ENCODE results near the gene LRIF1. TPM values are rescaled to one million over a fixed set of nuclear protein-coding genes. Genes with fewer than 3 reads are reported as not detected.

Gene LRIF1
- total RNA-seq, 4 donors from 2014 or later = 8.3 to 16.7 (median 12.3) TPM

GRCh38 chr1:110916669-110917306 lies 46.9 kb downstream of the LRIF1 start:
- Histone ChIP-seq H3K36me3 (no peaks in the 10 kb centered on the region), H3K9me3 (no peaks in the 10 kb centered on the region), H3K27me3 (no peaks in the 10 kb centered on the region), H3K4me3 (no peak overlapping the region), H3K27ac (no peak overlapping the region), H3K4me1 (no peaks in the 10 kb centered on the region)
- no peak for ATAC-seq
- DNase-seq = no peak
- in situ Hi-C loops (cut with MboI; ENCODE audit: low sequenced_read_pairs in 4 of 4) = no loop called here
- intact Hi-C loops (cut with DNase I; ENCODE audit: low total_unique reads) = no loop called here
- TF ChIP-seq CTCF (IDR thresholded peaks at IDR 0.05 in 4 of 5, conservative IDR thresholded peaks at IDR 0.05 in 1 of 5) (no peak), POLR2A (IDR thresholded peaks at IDR 0.05) (no peak)

- in situ Hi-C loops (cut with MboI; ENCODE audit: low sequenced_read_pairs in 4 of 4) (no loop called here), intact Hi-C loops (cut with DNase I; ENCODE audit: low total_unique reads) (no loop called here)
- no peaks in the 10 kb centered on the region for H3K36me3 ChIP-seq
- H3K27ac ChIP-seq = no peak overlapping the region
- H3K27me3 ChIP-seq = no peaks in the 10 kb centered on the region
- TF ChIP-seq CTCF (IDR thresholded peaks at IDR 0.05 in 4 of 5, conservative IDR thresholded peaks at IDR 0.05 in 1 of 5) (no peak), POLR2A (IDR thresholded peaks at IDR 0.05) (no peak)
- H3K9me3 ChIP-seq = no peaks in the 10 kb centered on the region
- no peaks in the 10 kb centered on the region for H3K4me1 ChIP-seq
- H3K4me3 ChIP-seq = no peak overlapping the region
- no peak for ATAC-seq
- no peak for DNase-seq
These were observed 47.5 kb downstream of the LRIF1 start for GRCh38 chr1:110916274-110916668.

GRCh38 chr1:110915804-110916203 lies 47.9 kb downstream of the LRIF1 start:
- Histone ChIP-seq H3K36me3 (no peaks in the 10 kb centered on the region), H3K9me3 (no peaks in the 10 kb centered on the region), H3K27me3 (no peaks in the 10 kb centered on the region), H3K4me1 (no peaks in the 10 kb centered on the region), H3K4me3 (no peak overlapping the region), H3K27ac (no peak overlapping the region)
- DNase-seq (no peak), ATAC-seq (no peak)
- in situ Hi-C loops (cut with MboI; ENCODE audit: low sequenced_read_pairs in 4 of 4) (no loop called here), intact Hi-C loops (cut with DNase I; ENCODE audit: low total_unique reads) (no loop called here)
- no peak for TF ChIP-seq POLR2A (IDR thresholded peaks at IDR 0.05)
- no peak for TF ChIP-seq CTCF (IDR thresholded peaks at IDR 0.05 in 4 of 5, conservative IDR thresholded peaks at IDR 0.05 in 1 of 5)

- no peaks in the 10 kb centered on the region for H3K27me3 ChIP-seq
- TF ChIP-seq POLR2A (IDR thresholded peaks at IDR 0.05) (no peak), CTCF (IDR thresholded peaks at IDR 0.05 in 4 of 5, conservative IDR thresholded peaks at IDR 0.05 in 1 of 5) (no peak)
- H3K4me1 ChIP-seq = no peaks in the 10 kb centered on the region
- in situ Hi-C loops (cut with MboI; ENCODE audit: low sequenced_read_pairs in 4 of 4) = no loop called here
- H3K36me3 ChIP-seq = no peaks in the 10 kb centered on the region
- H3K9me3 ChIP-seq = no peaks in the 10 kb centered on the region
- no peak for ATAC-seq
- no peak overlapping the region for H3K4me3 ChIP-seq
- H3K27ac ChIP-seq = no peak overlapping the region
- intact Hi-C loops (cut with DNase I; ENCODE audit: low total_unique reads) = no loop called here
- DNase-seq = no peak
These were observed 49.0 kb downstream of the LRIF1 start for GRCh38 chr1:110914676-110915075.

GRCh38 chr1:110912784-110913183 lies 50.9 kb downstream of the LRIF1 start:
- Histone ChIP-seq H3K27me3 (no peaks in the 10 kb centered on the region), H3K36me3 (no peaks in the 10 kb centered on the region), H3K4me1 (no peaks in the 10 kb centered on the region), H3K27ac (no peak overlapping the region), H3K9me3 (no peaks in the 10 kb centered on the region), H3K4me3 (no peak overlapping the region)
- ATAC-seq = no peak
- in situ Hi-C loops (cut with MboI; ENCODE audit: low sequenced_read_pairs in 4 of 4) (no loop called here), intact Hi-C loops (cut with DNase I; ENCODE audit: low total_unique reads) (no loop called here)
- TF ChIP-seq POLR2A (IDR thresholded peaks at IDR 0.05) (no peak), CTCF (IDR thresholded peaks at IDR 0.05 in 4 of 5, conservative IDR thresholded peaks at IDR 0.05 in 1 of 5) (no peak)
- no peak for DNase-seq

All from gastrocnemius medialis (tissue), 4 donors.